ENCODE results near the gene LAMA5.

DNA sequence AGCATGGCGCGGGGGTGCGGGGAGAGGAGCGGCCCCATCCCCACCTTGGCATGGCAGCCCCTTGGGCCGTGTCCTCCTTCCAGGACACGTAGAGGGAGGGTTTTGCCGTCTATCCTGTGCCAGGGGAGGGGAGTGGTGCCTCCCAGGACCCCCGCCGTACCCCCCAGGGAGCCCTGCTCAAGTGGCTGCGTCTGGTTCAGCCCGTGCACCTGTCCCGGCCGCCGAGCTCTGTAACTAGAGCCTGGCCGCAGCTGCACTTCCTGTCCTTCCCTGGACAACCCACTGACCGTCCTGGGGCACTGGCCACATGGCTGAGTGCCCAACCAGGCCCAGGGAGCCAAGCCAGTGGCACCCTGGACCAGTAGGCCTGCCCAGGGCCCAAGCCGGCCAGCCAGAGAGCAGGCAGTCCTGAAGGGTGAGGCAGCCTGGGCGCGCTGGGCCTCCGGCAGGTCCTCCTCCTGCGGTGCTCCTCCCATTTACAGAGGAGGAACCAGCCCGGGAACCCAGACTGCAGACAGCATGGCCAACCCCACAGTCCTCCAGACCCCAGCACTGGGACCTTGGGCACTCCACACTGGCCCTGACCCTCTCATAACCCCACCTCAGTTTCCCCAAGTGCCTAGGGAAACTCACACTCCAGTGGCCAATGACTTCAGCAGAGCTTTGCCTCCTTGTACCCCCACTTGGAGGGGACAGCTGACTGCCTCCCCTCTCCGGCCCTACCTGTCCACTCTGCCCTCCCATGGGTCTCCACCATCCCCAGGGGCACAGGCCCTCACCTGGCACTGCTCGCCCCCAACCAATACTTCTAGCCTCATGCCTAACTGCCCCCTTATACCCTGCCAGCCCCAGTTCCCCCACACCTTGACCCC, 8.7 kb downstream of the LAMA5 start:
- TF ChIP-seq EZH2 (IDR thresholded peaks at IDR 0.05) (no peak), EZH2phosphoT487 (IDR thresholded peaks at IDR 0.05) (no peak)
- TF ChIP-seq, protein P1, sequence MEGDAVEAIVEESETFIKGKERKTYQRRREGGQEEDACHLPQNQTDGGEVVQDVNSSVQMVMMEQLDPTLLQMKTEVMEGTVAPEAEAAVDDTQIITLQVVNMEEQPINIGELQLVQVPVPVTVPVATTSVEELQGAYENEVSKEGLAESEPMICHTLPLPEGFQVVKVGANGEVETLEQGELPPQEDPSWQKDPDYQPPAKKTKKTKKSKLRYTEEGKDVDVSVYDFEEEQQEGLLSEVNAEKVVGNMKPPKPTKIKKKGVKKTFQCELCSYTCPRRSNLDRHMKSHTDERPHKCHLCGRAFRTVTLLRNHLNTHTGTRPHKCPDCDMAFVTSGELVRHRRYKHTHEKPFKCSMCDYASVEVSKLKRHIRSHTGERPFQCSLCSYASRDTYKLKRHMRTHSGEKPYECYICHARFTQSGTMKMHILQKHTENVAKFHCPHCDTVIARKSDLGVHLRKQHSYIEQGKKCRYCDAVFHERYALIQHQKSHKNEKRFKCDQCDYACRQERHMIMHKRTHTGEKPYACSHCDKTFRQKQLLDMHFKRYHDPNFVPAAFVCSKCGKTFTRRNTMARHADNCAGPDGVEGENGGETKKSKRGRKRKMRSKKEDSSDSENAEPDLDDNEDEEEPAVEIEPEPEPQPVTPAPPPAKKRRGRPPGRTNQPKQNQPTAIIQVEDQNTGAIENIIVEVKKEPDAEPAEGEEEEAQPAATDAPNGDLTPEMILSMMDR (IDR thresholded peaks at IDR 0.05) = no peak

Data from neural progenitor cell (in vitro differentiated cells).